ENCODE data around the gene RAC3. TPM values are rescaled to one million over a fixed set of nuclear protein-coding genes. Genes with fewer than 3 reads are reported as not detected.

The RAC3 gene
- total RNA-seq, 1 donor from 2014 or later = 41.3 TPM

DNA sequence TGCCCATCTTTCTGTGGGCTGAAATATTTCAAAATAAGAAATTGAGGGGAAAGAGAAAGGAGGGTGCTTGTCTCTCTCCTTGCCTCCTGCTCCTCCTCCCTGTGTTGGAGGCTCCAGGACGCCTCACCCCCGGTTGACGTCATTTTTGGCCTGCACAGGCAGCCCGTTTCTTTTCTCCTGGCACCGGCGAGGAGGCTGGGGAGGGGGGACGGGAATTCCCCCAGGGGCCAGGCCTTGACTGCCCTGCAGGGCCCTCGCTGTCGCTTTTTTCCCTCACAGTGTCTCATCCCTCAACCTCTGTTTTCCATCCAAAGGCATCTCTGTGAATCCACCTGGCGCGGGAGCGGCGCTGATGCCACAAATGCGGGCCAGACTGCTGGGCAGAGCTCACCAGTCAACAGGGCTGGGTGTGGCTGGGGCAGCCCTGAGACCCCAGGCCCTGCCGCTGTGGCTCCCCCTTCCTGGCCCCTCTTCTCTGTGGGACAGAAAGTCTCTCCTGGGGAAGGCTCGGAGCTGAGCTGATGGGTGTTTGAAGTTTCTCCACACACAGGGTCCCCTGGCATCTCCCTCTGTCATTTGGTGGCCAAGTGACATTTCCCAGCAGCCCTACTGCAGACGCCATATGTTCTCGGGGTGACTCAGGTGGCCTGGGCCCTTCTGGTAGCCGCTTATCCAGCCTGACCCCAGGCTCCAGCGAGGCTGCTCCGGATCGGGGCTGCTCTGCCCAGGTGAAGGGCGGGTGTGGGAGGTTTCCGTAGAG is 24.8 kb upstream of the RAC3 start:
- Histone ChIP-seq H3K4me1 (ENCODE audit: insufficient read depth, low read length) (peaks cover 41% of the 10 kb centered on the region), H3K4me2 (ENCODE audit: low read length) (peak overlapping the region; percentile 28), H3K27me3 (ENCODE audit: insufficient read depth, low read length) (no peaks in the 10 kb centered on the region), H3K9ac (ENCODE audit: low read length) (peak overlapping the region; percentile 58), H3K79me2 (ENCODE audit: insufficient read depth, low read length) (no peaks in the 10 kb centered on the region), H3K36me3 (ENCODE audit: insufficient read depth, low read length) (no peaks in the 10 kb centered on the region), H3K9me3 (ENCODE audit: insufficient read depth, low read depth, low read length) (no peaks in the 10 kb centered on the region), H3K4me3 (ENCODE audit: insufficient read depth, low read depth, low read length) (no peak overlapping the region), H2AFZ (ENCODE audit: low read depth, low read length) (no peak overlapping the region), H3K27ac (ENCODE audit: low read depth, low read length) (no peak overlapping the region), H4K20me1 (ENCODE audit: insufficient read depth, low read length) (peaks cover 6% of the 10 kb centered on the region)
- FAIRE-seq (no peak), DNase-seq (ENCODE audit: low read depth) (peak; percentile 54)
- Mint-ChIP-seq H3K4me3 (ENCODE audit: unreplicated experiment) (peak overlapping the region; percentile 76), H3K9me3 (ENCODE audit: unreplicated experiment) (no peaks in the 10 kb centered on the region), H3K36me3 (ENCODE audit: low read depth, unreplicated experiment) (no peaks in the 10 kb centered on the region), H3K27ac (ENCODE audit: unreplicated experiment) (peak overlapping the region; percentile 47), H3K4me1 (ENCODE audit: low read depth, unreplicated experiment) (peaks cover 18% of the 10 kb centered on the region), H3K27me3 (ENCODE audit: low read depth, unreplicated experiment) (no peaks in the 10 kb centered on the region)
- no peak for TF ChIP-seq EZH2 (IDR thresholded peaks at IDR 0.05; ENCODE audit: insufficient read depth, low read length)
- TF ChIP-seq, protein P1, sequence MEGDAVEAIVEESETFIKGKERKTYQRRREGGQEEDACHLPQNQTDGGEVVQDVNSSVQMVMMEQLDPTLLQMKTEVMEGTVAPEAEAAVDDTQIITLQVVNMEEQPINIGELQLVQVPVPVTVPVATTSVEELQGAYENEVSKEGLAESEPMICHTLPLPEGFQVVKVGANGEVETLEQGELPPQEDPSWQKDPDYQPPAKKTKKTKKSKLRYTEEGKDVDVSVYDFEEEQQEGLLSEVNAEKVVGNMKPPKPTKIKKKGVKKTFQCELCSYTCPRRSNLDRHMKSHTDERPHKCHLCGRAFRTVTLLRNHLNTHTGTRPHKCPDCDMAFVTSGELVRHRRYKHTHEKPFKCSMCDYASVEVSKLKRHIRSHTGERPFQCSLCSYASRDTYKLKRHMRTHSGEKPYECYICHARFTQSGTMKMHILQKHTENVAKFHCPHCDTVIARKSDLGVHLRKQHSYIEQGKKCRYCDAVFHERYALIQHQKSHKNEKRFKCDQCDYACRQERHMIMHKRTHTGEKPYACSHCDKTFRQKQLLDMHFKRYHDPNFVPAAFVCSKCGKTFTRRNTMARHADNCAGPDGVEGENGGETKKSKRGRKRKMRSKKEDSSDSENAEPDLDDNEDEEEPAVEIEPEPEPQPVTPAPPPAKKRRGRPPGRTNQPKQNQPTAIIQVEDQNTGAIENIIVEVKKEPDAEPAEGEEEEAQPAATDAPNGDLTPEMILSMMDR (IDR thresholded peaks at IDR 0.05; ENCODE audit: insufficient read depth, low read depth, low read length) = no peak

DNA sequence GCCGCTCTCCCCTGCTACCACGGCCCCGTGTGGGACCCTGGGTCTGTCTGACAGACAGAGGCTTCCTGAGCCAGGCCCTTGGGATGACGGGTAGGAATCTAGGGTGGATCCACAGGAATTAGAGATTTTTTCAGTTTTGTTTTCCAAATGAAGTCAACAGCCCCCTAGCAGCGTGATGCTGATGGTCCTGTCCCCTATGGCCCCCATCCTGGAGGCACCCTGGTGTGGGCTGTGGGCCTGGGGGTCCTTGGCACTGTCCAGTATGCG is 24.3 kb upstream of the RAC3 start:
- no peak overlapping the region for H3K4me2 ChIP-seq (ENCODE audit: low read length)
- H3K36me3 ChIP-seq (ENCODE audit: insufficient read depth, low read length) = no peaks in the 10 kb centered on the region
- H3K9me3 ChIP-seq (ENCODE audit: insufficient read depth, low read depth, low read length) = no peaks in the 10 kb centered on the region
- Mint-ChIP-seq H3K36me3 (ENCODE audit: low read depth, unreplicated experiment) (no peaks in the 10 kb centered on the region), H3K27me3 (ENCODE audit: low read depth, unreplicated experiment) (no peaks in the 10 kb centered on the region), H3K27ac (ENCODE audit: unreplicated experiment) (no peak overlapping the region), H3K4me3 (ENCODE audit: unreplicated experiment) (no peak overlapping the region), H3K4me1 (ENCODE audit: low read depth, unreplicated experiment) (peaks cover 17% of the 10 kb centered on the region), H3K9me3 (ENCODE audit: unreplicated experiment) (no peaks in the 10 kb centered on the region)
- peaks cover 40% of the 10 kb centered on the region for H3K4me1 ChIP-seq (ENCODE audit: insufficient read depth, low read length)
- no peaks in the 10 kb centered on the region for H3K79me2 ChIP-seq (ENCODE audit: insufficient read depth, low read length)
- FAIRE-seq = no peak
- no peak overlapping the region for H2AFZ ChIP-seq (ENCODE audit: low read depth, low read length)
- TF ChIP-seq EZH2 (IDR thresholded peaks at IDR 0.05; ENCODE audit: insufficient read depth, low read length) = no peak
- TF ChIP-seq, protein P1 (IDR thresholded peaks at IDR 0.05; ENCODE audit: insufficient read depth, low read depth, low read length) = no peak
- DNase-seq (ENCODE audit: low read depth) = no peak
- no peak overlapping the region for H3K4me3 ChIP-seq (ENCODE audit: insufficient read depth, low read depth, low read length)
- H3K27ac ChIP-seq (ENCODE audit: low read depth, low read length) = no peak overlapping the region
- no peak overlapping the region for H3K9ac ChIP-seq (ENCODE audit: low read length)
- no peaks in the 10 kb centered on the region for H3K27me3 ChIP-seq (ENCODE audit: insufficient read depth, low read length)
- H4K20me1 ChIP-seq (ENCODE audit: insufficient read depth, low read length) = peaks cover 6% of the 10 kb centered on the region

DNA sequence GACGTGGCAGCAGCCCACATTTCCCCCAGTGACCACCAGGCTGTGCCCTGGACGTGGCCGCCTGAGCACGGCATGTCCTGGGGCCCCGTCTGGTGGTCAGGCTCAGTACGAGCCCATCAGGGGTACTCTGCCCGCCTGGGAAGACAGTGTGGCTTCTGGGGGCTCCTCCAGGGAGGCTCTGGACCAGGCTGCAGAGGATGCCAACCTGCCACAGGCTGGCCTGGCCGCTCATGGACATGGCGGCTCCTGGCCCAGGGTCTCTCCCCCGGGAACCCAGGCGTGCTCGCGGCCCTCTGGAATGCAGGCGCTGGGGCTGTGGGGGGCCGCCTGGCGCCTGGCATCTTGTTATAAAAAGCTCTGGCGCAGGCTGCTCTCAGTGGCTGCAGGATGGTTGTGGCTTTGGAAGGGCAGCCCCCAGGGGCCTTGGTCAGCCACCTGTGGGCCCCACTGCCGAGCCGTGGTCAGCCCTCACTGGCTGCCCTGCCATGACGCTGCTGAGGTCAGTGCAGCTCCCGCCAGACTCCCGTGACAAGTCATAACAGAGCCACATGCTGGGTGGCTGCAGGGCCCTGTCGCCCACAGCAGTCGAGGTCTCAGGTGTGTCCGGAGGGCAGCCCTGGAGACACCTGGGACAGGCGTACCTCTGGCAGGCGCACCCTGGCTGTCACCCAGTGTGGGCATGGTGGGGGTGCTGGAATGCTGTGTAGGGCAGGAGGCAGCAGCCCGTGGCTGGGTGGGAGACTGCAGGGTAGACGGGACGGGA is 23.8 kb upstream of the RAC3 start:
- no peaks in the 10 kb centered on the region for H3K9me3 Mint-ChIP-seq (ENCODE audit: unreplicated experiment)
- no peak for DNase-seq (ENCODE audit: low read depth)
- TF ChIP-seq EZH2 (IDR thresholded peaks at IDR 0.05; ENCODE audit: insufficient read depth, low read length) = no peak
- TF ChIP-seq, protein P1 (IDR thresholded peaks at IDR 0.05; ENCODE audit: insufficient read depth, low read depth, low read length) = no peak
- H3K36me3 Mint-ChIP-seq (ENCODE audit: low read depth, unreplicated experiment) = no peaks in the 10 kb centered on the region
- Histone ChIP-seq H3K27ac (ENCODE audit: low read depth, low read length) (no peak overlapping the region), H3K4me3 (ENCODE audit: insufficient read depth, low read depth, low read length) (no peak overlapping the region), H3K27me3 (ENCODE audit: insufficient read depth, low read length) (no peaks in the 10 kb centered on the region), H3K4me1 (ENCODE audit: insufficient read depth, low read length) (peaks cover 40% of the 10 kb centered on the region), H3K9me3 (ENCODE audit: insufficient read depth, low read depth, low read length) (no peaks in the 10 kb centered on the region), H3K4me2 (ENCODE audit: low read length) (no peak overlapping the region), H4K20me1 (ENCODE audit: insufficient read depth, low read length) (peaks cover 6% of the 10 kb centered on the region), H3K79me2 (ENCODE audit: insufficient read depth, low read length) (no peaks in the 10 kb centered on the region), H3K36me3 (ENCODE audit: insufficient read depth, low read length) (no peaks in the 10 kb centered on the region), H2AFZ (ENCODE audit: low read depth, low read length) (no peak overlapping the region), H3K9ac (ENCODE audit: low read length) (no peak overlapping the region)
- peaks cover 17% of the 10 kb centered on the region for H3K4me1 Mint-ChIP-seq (ENCODE audit: low read depth, unreplicated experiment)
- H3K4me3 Mint-ChIP-seq (ENCODE audit: unreplicated experiment) = no peak overlapping the region
- no peak for FAIRE-seq
- H3K27ac Mint-ChIP-seq (ENCODE audit: unreplicated experiment) = no peak overlapping the region
- no peaks in the 10 kb centered on the region for H3K27me3 Mint-ChIP-seq (ENCODE audit: low read depth, unreplicated experiment)

Data from astrocyte (in vitro differentiated cells and primary cell).